Measurements from ENCODE around the gene RIMBP2.
"Not testable (repeated sequence)": the region's sequence is repeated elsewhere in the genome, so short reads cannot be mapped to it uniquely, and the experiment has no call there.

RIMBP2 gene

DNA sequence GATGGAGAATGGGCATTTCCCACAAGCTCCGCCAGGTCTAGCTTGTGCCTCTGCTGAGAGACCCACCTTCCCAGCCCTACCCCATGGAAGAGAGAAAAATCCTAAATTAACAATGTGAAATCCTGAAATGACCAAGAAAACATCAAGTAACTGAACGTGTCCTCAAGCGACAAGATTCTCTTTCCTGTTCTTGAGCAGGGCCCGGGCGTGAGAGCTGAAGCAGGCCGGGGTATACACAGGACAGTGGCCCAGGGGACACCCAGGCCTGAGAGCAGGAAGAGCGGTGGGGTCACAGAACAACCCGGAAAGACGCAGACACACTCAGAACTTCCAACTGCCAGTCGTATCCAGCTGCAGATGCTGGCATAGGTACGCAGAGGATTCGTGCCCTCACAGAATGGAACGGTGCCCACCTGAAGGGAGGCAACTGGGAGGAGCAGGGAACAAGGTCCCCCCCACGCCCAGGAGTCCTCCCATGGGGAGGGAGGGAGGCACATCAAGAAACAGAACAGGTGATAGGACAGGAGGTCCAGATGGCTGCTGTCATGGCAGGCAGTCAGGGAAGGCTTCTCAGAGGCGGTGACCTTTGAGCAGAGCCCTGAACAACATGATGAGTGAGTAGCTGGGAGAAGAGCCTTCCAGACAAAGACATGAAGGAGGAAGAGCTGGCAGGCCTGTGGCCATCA lies 9.1 kb downstream of the RIMBP2 start:
- no peak for DNase-seq (ENCODE audit: low read depth)

GRCh38 chr12:130706311-130706710 lies 9.8 kb downstream of the RIMBP2 start:
- no peak for DNase-seq (ENCODE audit: low read depth)

- no peak for DNase-seq (ENCODE audit: low read depth)
Observed at GRCh38 chr12:130705178-130705822, 10.8 kb downstream of the RIMBP2 start.

DNA sequence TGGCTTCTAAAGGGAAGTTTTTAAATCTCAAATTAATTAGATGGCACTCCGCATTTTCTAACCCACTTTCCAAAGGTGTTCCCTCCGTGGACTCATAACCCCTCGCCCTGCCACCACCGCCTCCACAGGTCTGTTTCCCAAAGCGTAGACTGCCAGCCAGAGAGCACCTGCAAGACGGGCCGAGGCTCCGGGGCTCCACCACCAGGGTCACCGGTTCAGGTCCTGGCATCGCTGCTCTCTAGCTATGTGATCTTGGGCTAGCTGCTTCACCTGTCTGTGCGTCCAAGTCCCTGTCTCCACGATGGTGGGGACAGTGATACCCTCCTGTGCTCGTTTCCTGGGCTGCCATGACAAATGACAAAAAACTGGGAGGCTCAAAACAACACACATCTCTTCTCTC lies 11.5 kb downstream of the RIMBP2 start:
- no peak for DNase-seq (ENCODE audit: low read depth)

DNA sequence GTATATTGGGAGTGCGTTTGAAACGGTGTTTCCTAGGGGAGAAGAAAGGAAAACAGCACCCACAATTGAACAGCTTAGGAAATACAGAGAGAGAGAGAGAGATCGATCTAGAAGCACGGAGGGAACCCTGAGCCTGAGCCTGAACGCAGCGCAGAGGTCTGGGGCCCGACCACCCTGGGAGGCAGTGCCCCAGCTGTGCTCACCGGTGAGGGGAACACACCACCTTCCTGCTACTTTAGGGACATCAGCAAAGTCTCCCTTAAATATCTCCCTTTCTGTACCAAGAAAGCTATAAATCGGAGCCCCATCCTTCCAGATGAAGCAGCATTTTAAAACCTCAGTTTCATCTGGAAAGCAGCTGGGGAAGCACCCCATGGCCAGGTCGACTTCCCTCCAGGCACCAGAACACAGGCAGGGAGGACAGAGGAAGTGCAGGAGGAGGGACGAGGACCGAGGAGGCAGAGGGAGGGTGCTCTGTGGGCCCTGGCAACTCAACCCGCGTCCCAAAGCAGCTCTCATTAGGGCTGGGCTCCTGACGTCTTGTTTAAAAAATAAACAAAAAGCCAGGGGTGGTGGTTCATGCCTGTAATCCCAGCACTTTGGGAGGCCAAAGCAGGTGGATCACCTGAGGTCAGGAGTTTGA lies 12.2 kb downstream of the RIMBP2 start:
- no peak for DNase-seq (ENCODE audit: low read depth)

DNA sequence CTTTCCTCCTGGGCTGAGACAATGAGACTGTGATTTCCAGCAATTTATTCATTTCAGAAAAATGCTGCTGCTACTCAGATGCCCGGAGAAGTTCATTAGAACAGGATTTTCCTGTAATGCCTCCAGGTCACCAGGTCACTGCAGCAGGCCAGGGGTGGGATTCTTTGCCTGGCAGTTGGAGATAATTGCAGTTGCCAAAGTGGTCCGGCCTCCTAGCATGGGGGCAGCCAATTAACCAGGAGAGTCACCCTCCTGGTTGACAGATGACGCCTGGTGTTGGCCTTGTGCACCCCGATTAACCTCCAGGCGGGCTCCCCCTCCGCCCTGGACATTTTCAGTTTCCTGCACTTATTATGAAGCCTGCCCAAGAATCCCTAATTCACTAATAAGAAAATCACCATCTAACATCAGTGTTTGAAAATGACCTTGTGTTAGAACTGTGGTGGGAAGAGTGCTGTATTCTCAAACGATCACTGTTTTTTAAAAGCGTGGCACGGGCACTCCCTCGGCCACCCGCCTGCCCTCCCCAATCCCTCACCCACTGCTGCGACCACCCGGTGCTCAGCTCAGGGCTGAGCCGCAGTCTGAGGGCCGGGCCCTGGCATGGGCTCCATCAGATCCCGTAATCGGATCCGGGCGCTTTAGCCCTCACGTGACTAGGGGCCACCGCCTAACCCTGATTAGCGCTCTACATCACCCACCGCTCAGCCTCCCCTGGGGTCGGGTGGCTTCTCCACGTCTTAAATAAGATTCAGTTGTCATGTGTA lies 12.9 kb downstream of the RIMBP2 start:
- DNase-seq (ENCODE audit: low read depth): no peak

DNA sequence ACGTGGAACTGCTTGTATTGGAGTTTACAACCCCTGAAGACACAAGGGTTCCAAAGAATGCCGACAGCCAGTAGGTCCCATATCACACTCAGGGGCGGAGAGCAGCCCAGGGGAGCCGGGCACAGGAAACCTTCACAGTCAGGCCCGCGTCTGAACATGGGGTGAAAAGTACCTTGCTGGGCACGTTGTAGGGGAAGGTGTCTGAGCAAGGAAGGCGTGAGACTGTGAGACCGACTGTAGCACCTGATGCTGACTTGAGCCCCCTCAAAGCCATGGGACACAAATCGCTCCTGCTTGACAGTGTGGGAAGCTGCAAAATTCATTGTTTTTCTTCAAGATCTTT lies 14.7 kb downstream of the RIMBP2 start:
- no peak for DNase-seq (ENCODE audit: low read depth)

DNA sequence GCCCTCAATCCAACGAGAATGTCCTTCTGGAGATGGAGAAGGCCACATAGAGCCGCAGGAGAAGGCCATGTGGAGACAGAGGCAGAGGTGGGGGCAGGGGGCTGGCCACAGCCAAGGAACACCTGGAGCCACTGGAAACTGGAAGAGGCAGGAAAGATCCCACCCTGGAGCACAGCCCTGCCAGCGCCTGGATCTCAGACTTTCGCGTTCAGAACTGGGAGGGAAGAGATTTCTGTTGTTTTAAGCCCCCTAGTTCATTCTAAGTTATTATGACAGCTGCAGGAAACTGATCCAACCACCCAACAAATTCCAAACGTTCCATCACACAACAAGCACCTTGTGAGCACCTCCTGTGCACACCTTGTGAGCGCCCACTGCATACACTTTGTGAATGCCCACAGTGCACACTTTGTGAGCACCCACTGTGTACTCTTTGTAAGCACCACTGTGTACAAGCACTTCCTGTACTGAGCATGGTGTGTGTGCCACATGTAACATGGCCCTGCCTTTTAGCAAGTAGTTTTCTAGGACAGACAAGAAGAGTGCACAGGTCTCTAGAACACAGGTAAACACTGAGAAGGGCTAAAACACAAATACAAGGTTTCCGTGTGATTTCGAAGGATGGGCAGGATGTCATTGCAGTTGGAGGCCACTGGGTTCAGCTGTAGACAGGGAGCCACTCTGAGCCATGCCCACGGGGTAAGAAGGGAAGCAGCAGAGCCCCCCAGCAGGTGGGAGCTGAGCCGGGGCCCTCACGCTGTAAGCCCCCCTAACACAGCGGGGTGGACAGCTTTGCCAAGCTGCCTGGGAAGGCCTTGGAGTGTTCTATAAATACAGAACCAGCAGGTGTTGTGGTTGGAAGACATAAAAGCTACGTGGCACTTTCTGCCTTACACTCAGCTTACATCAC lies 15.4 kb downstream of the RIMBP2 start:
- DNase-seq (ENCODE audit: low read depth): no peak

GRCh38 chr12:130698106-130698505 lies 18.0 kb downstream of the RIMBP2 start:
- DNase-seq (ENCODE audit: low read depth): no peak

GRCh38 chr12:130696379-130697100 lies 19.6 kb downstream of the RIMBP2 start:
- no peak for DNase-seq (ENCODE audit: low read depth)

GRCh38 chr12:130695061-130695460 lies 21.0 kb downstream of the RIMBP2 start:
- DNase-seq (ENCODE audit: low read depth): no peak

DNA sequence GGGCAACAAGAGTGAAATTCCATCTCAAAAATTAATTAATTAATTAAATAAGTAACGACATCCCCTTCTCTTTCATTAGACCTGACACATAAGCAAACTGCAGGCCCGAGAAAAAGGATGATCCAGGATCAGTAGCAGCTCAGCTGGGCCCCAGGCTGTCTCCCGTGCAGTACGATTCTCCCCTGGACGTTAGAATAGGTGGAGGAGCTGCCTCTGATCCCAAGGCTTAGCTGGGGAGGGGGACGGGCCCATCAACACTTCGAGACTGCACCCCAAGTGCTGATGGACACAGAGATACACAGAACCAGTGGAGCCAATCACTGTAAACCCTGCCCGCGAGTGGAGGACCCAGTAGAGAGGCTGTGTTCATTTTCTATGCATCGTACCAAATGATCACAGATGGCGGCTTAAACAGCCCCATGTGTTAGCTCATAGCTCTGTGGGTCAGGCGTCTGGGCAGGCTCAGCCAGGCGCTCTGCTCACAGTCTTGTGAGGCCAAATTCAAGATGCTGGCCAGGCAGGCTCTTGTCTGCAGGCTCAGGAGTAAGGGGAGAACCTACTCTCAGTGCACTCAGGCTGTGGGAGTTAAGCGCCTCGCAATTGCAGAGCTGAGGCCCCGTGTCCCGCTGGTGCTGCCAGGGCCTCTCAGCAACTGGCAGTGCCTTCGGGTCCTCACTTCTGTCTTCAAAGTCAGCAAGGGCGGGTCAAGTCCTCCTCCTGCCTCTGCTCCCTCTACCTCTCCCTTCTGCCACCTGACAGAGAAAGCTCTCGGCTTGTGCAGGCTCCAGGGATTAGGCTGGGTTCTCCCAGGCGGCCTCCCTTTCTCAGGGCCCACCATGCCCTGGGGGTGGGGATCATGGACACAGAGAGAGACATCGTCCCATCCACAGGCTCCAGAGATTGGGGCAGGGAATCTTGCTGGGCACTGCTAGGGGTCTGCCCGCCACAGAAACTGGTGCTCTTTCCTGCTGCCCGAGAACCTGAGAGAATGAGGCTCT lies 26.4 kb downstream of the RIMBP2 start:
- DNase-seq (ENCODE audit: low read depth): no peak

DNA sequence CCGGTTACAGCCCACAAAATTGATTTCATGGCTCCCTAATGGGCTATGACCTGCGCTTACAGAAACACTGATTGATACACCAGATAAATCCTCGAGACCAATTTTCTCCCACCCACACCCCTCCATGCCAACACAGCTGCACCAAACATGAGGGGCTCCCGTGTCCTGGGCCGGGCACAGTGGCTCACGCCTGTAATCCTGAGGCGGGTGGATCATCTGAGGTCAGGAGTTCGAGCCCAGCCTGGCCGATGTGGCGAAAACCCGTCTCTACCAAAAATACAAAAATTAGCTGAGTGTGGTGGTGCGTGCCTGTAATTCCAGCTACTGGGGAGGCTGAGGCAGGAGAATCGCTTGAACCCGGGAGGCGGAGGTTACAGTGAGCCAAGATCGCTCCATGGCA lies 27.1 kb downstream of the RIMBP2 start:
- DNase-seq (ENCODE audit: low read depth): not testable (repeated sequence)

- no peak for DNase-seq (ENCODE audit: low read depth)
Observed at GRCh38 chr12:130687796-130688778, 28.0 kb downstream of the RIMBP2 start.

DNA sequence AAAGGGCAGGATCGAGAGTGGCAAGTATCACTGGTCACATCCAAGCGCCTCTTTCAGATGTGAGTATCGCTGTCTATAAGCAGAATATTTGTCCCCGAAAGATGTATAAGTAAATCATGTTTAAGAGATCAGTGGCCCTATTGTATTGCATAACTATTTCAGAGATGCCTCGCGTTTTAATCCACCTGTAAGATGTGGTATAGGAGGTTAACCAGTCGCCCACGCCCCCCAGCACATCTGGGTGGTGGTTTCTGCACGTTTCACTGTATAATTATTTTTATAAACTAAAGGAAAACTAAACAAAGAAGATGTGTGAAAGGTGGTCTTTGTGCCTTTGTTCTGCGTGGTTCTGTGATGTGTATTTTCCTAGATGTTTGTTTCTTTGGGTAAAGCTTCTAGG lies 28.9 kb downstream of the RIMBP2 start:
- no peak for DNase-seq (ENCODE audit: low read depth)

- no peak for DNase-seq (ENCODE audit: low read depth)
Observed at GRCh38 chr12:130686511-130686991, 29.5 kb downstream of the RIMBP2 start.

- no peak for DNase-seq (ENCODE audit: low read depth)
Observed at GRCh38 chr12:130685850-130686249, 30.2 kb downstream of the RIMBP2 start.

DNA sequence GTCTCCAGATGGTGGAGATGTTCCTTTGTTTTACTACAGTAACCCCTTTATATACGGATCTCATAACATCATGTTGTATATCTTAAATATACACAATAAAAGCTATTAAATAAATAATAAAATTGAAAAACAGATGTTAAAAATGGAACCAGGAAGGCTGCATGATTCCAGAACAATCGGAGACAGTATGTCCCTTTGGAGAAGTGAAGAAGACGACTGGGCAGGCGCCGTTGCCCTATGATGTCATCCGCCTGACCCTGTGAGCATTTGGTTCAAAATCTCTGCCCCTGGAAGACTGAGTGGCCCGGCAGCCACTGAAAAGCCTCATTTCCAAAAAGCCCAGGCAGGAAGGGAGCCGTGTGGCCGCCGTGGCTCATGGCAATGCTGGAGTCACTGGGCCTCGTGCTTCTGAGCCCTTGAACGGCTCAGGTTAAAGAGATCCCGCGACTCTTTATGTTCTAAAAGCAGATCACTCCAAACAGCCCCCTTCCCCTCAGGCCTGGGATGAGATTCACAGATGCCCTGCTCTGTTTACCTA lies 30.8 kb downstream of the RIMBP2 start:
- no peak for DNase-seq (ENCODE audit: low read depth)
